K562 (cell line): ENCODE measurements around the gene BORCS8. TPM values are rescaled to one million over a fixed set of nuclear protein-coding genes. Genes with fewer than 3 reads are reported as not detected.
A peak's percentile ranks its signal among the peaks of the same experiment; 100 is the strongest.

Source experiments
- CCNT2 ChIP-seq: IDR thresholded peaks from 2 replicates; pipeline ENCODE4 v1.6.1; 2011; ENCODE audit warnings: borderline replicate concordance, low read depth, mild to moderate bottlenecking, moderate library complexity, mixed read lengths, low read length; ENCODE audit not compliant: insufficient read length; ENCODE audit errors: extremely low read depth
- CEBPG ChIP-seq, 3 experiments: fragments of 200-800 bp in 1 of 3; sonication (Bioruptor generic) in 1 of 3; sonication (generic) in 1 of 3; formaldehyde crosslinking in 1 of 3; IDR thresholded peaks in 2 of 3; conservative IDR thresholded peaks in 1 of 3; 2 replicates each; pipeline versions ENCODE4 v1.6.1 to v1.8.0; 2016 to 2022; ENCODE audit warnings: missing compliant biosample characterization in 2 of 3, missing genetic modification characterization in 2 of 3, mild to moderate bottlenecking in 1 of 3, missing genetic modification reagents in 1 of 3
- EHMT2 ChIP-seq: fragments of 450-650 bp; IDR thresholded peaks from 2 replicates; pipeline ENCODE4 v1.6.1; 2018; ENCODE audit warnings: antibody characterized with exemption
- FUS ChIP-seq: fragments of 200-400 bp; formaldehyde crosslinking; optimal IDR thresholded peaks from 2 replicates; pipeline ENCODE3; 2017; ENCODE audit warnings: low read depth, low read length
- HES1 ChIP-seq: fragments of 450-650 bp; IDR thresholded peaks from 2 replicates; pipeline ENCODE4 v1.6.1; 2016; ENCODE audit warnings: low read depth, mild to moderate bottlenecking, moderate library complexity
- HOXB6 ChIP-seq: fragments of 250-450 bp; sonication (Bioruptor Pico); IDR thresholded peaks from 2 replicates; pipeline ENCODE4 v1.5.1; 2022; ENCODE audit warnings: mild to moderate bottlenecking, borderline replicate concordance
- NRF1 ChIP-seq, 2 experiments: fragments of 450-650 bp; IDR thresholded peaks in 1 of 2; conservative IDR thresholded peaks in 1 of 2; 2 replicates each; pipeline ENCODE4 v1.6.1; 2014; ENCODE audit warnings: mild to moderate bottlenecking in 2 of 2
- PHF21A ChIP-seq: fragments of 450-650 bp; IDR thresholded peaks from 2 replicates; pipeline ENCODE4 v1.6.1; 2017; ENCODE audit warnings: low read depth, borderline replicate concordance
- PML ChIP-seq: IDR thresholded peaks from 2 replicates; pipeline ENCODE4 v1.6.1; 2012; ENCODE audit warnings: low read length, inconsistent platforms
- PURB ChIP-seq: sonication (generic); formaldehyde crosslinking; IDR thresholded peaks from 2 replicates; pipeline ENCODE4 v1.9.0; 2021; ENCODE audit warnings: low read depth, mild to moderate bottlenecking, missing genetic modification reagents
- RB1 ChIP-seq: fragments of 450-650 bp; IDR thresholded peaks from 2 replicates; pipeline ENCODE4 v1.6.1; 2017; ENCODE audit warnings: low read depth, mild to moderate bottlenecking
- RFX1 ChIP-seq: fragments of 450-650 bp; IDR thresholded peaks from 2 replicates; pipeline ENCODE4 v1.6.1; 2016; ENCODE audit warnings: mild to moderate bottlenecking, moderate library complexity
- SMAD2 ChIP-seq: fragments of 150-350 bp; IDR thresholded peaks from 2 replicates; pipeline ENCODE4 v1.6.1; 2014; ENCODE audit warnings: low read depth, mild to moderate bottlenecking, low read length
- TAF7 ChIP-seq: fragments of 450-650 bp; IDR thresholded peaks from 2 replicates; pipeline ENCODE4 v1.6.1; 2016; ENCODE audit warnings: missing genetic modification characterization, missing compliant biosample characterization
- TFAM ChIP-seq: fragments of 250-450 bp; sonication (Bioruptor Pico); conservative IDR thresholded peaks from 2 replicates; pipeline ENCODE4 v1.5.0; 2021; ENCODE audit warnings: mild to moderate bottlenecking, moderate library complexity
- TOE1 ChIP-seq, 2 experiments: fragments of 450-650 bp in 1 of 2; sonication (generic) in 1 of 2; formaldehyde crosslinking in 1 of 2; IDR thresholded peaks; 2 replicates each; pipeline versions ENCODE4 v1.7.1 to v1.8.0; 2016 to 2022; ENCODE audit warnings: borderline replicate concordance in 2 of 2, mild to moderate bottlenecking in 2 of 2, antibody characterized with exemption in 1 of 2, inconsistent platforms in 1 of 2, low read depth in 1 of 2, missing genetic modification reagents in 1 of 2, moderate library complexity in 1 of 2
- ZNF121 ChIP-seq: sonication (generic); formaldehyde crosslinking; conservative IDR thresholded peaks from 2 replicates; pipeline ENCODE4 v1.8.0; 2022; ENCODE audit warnings: missing genetic modification reagents
- ZNF655 ChIP-seq: fragments of 250-450 bp; sonication (Bioruptor Pico); IDR thresholded peaks from 2 replicates; pipeline ENCODE4 v1.5.0; 2021
- ZNF780A ChIP-seq: fragments of 250-450 bp; sonication (Bioruptor Pico); IDR thresholded peaks from 2 replicates; pipeline ENCODE4 v1.5.0; 2021; ENCODE audit warnings: mild to moderate bottlenecking
- ZSCAN29 ChIP-seq: fragments of 450-650 bp; IDR thresholded peaks from 2 replicates; pipeline ENCODE4 v1.6.1; 2017
- polyA plus RNA-seq, 8 experiments: library from polyadenylated mRNA; depleted of rRNA in 4 of 8; stranded (reverse) in 5 of 8; unstranded in 3 of 8; fragments of >200 nt; fragmentation: Nextera tagmentation in 2 of 8; fragmentation: Illumina TruSeq in 1 of 8; extraction: Ambion mirVana in 2 of 8; extraction: Trizol in 1 of 8; gene quantifications; 2 replicates each; pipeline versions ENCODE4 v1.2.1 to v1.2.3, GENCODE V29; 2011 to 2014; ENCODE audit warnings: inconsistent platforms in 1 of 8, missing spikeins in 1 of 8
- total RNA-seq, 7 experiments: library from RNA; depleted of rRNA in 6 of 7; stranded (reverse); fragments of >200 nt in 6 of 7; fragmentation: Illumina TruSeq in 2 of 7; extraction: Trizol in 2 of 7; gene quantifications; 2 replicates each; pipeline versions ENCODE4 v1.2.1 to v1.2.3, GENCODE V29; 2011 to 2021; ENCODE audit warnings: low replicate concordance in 1 of 7
- TF ChIP-seq, protein P1 (sequence below), 2 experiments: IDR thresholded peaks; 2 replicates each; pipeline ENCODE4 v1.6.1; 2012; ENCODE audit warnings: improper control_type of control experiment in 2 of 2, low read depth in 2 of 2, low read length in 2 of 2, borderline replicate concordance in 1 of 2
- TF ChIP-seq, protein P2 (sequence below): fragments of 450-650 bp; IDR thresholded peaks from 2 replicates; pipeline ENCODE4 v1.6.1; 2017; ENCODE audit warnings: mild to moderate bottlenecking, moderate library complexity

The BORCS8 gene
- total and polyA plus RNA-seq, 9 of the 15 experiments (the other 6 are each of a cell fraction or from before 2014, with no cell fraction given) = 4.6 to 33.6 (median 16.3) TPM

DNA sequence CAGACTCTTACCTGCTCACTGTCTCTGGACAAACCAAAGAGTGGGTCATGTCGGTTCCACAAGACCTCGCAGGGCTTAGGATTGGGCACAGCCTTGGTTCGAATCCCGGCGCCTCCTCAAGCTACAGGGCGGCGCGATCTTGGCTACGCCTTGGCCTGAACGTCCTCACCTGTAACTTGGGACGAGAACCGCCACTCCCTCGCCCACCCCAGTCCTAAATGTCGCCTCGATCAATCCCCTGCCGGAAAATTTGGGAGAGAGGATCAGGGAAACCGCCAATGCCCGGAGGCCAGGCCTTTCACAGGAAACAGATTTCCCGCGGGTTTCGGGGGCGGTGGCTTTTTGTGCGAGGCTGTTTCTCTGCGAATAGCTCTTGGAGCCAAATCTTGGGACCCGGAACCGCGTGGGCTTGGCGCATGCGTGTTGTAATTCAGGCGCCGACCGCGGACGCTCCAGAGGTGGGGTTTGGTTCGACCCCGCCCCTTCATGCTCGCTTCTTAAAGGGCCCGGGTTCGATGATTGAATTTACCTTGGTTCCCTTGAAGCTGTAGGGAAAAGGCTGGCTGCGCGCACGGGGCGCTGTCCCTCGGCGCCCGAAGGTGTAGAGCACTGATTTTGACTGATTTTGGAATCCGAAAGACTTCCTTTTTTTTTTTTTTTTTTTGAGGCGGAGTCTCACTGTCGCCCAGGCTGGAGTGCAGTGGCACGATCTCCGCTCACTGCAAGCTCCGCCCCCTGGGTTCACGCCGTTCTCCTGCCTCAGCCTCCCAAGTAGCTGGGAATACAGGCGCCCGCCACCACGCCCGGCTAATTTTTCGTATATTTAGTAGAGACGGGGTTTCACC lies 11.3 kb upstream of the BORCS8 start, which contains the start of gene NR2C2AP (continued):
- TF ChIP-seq FUS = no peak
- TF ChIP-seq, protein P1, sequence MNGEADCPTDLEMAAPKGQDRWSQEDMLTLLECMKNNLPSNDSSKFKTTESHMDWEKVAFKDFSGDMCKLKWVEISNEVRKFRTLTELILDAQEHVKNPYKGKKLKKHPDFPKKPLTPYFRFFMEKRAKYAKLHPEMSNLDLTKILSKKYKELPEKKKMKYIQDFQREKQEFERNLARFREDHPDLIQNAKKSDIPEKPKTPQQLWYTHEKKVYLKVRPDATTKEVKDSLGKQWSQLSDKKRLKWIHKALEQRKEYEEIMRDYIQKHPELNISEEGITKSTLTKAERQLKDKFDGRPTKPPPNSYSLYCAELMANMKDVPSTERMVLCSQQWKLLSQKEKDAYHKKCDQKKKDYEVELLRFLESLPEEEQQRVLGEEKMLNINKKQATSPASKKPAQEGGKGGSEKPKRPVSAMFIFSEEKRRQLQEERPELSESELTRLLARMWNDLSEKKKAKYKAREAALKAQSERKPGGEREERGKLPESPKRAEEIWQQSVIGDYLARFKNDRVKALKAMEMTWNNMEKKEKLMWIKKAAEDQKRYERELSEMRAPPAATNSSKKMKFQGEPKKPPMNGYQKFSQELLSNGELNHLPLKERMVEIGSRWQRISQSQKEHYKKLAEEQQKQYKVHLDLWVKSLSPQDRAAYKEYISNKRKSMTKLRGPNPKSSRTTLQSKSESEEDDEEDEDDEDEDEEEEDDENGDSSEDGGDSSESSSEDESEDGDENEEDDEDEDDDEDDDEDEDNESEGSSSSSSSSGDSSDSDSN (IDR thresholded peaks at IDR 0.05; ENCODE audit: borderline replicate concordance in 1 of 2, low read depth in 2 of 2, low read length in 2 of 2) = no peak
- no peak for TF ChIP-seq TAF7 (tag)
- no peak for TF ChIP-seq CEBPG (CRISPR knock-in tag; IDR thresholded peaks at IDR 0.05)
- TF ChIP-seq CEBPG (tag; conservative IDR thresholded peaks at IDR 0.05 in 1 of 2, IDR thresholded peaks at IDR 0.05 in 1 of 2) = no peak
- peak; percentile 95 to 96 for TF ChIP-seq NRF1 (conservative IDR thresholded peaks at IDR 0.05 in 1 of 2, IDR thresholded peaks at IDR 0.05 in 1 of 2)
- TF ChIP-seq EHMT2 = no peak
- TF ChIP-seq PML = no peak
- TF ChIP-seq ZNF780A = no peak
- peak; percentile 69; the same call in 1 of the 2 replicates for TF ChIP-seq PHF21A
- no peak for TF ChIP-seq ZSCAN29
- no peak for TF ChIP-seq PURB (CRISPR knock-in tag)
- TF ChIP-seq RB1 = no peak
- TF ChIP-seq, protein P2, sequence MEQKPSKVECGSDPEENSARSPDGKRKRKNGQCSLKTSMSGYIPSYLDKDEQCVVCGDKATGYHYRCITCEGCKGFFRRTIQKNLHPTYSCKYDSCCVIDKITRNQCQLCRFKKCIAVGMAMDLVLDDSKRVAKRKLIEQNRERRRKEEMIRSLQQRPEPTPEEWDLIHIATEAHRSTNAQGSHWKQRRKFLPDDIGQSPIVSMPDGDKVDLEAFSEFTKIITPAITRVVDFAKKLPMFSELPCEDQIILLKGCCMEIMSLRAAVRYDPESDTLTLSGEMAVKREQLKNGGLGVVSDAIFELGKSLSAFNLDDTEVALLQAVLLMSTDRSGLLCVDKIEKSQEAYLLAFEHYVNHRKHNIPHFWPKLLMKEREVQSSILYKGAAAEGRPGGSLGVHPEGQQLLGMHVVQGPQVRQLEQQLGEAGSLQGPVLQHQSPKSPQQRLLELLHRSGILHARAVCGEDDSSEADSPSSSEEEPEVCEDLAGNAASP = no peak
- no peak for TF ChIP-seq ZNF655
- peak; percentile 41 for TF ChIP-seq CCNT2
- TF ChIP-seq ZNF121 (CRISPR knock-in tag) = no peak
- TF ChIP-seq HOXB6 (CRISPR knock-in tag) = no peak
- no peak for TF ChIP-seq SMAD2
- TF ChIP-seq TOE1 (IDR thresholded peaks at IDR 0.05; ENCODE audit: borderline replicate concordance) = peak; percentile 40
- no peak for TF ChIP-seq TOE1 (CRISPR knock-in tag; IDR thresholded peaks at IDR 0.05; ENCODE audit: borderline replicate concordance, low read depth)
- TF ChIP-seq TFAM = no peak
- no peak for TF ChIP-seq RFX1
- TF ChIP-seq HES1 = no peak; the same call in 1 of the 2 replicates
